ENCODE results near the gene ZNF343. TPM values are rescaled to one million over a fixed set of nuclear protein-coding genes. Genes with fewer than 3 reads are reported as not detected.
A peak's percentile ranks its signal among the peaks of the same experiment; 100 is the strongest.
"Not testable (repeated sequence)": the region's sequence is repeated elsewhere in the genome, so short reads cannot be mapped to it uniquely, and the experiment has no call there.

Gene ZNF343
- total and polyA plus RNA-seq, 4 donors = 4.9 to 14.8 (median 7.1) TPM

- 71 to 80% methylated on average over 10 of the region's 10 CpGs for WGBS, 2 donors
These were observed 20.1 kb upstream of the ZNF343 start for GRCh38 chr20:2528671-2529271.

GRCh38 chr20:2527762-2528161 lies 19.0 kb upstream of the ZNF343 start:
- H3K36me3 ChIP-seq (ENCODE audit: control insufficient read depth in 4 of 4, insufficient read depth in 4 of 4, low read length in 4 of 4) = no peaks in the 10 kb centered on the region
- no peaks in the 10 kb centered on the region for H3K27me3 ChIP-seq (ENCODE audit: control insufficient read depth in 3 of 3, insufficient read depth in 3 of 3, low read length in 2 of 3)
- DNase-seq = no peak
- H3K27ac ChIP-seq (ENCODE audit: low read depth in 1 of 2, low read length in 1 of 2) = no peak overlapping the region
- no peak for TF ChIP-seq CTCF (IDR thresholded peaks at IDR 0.05; ENCODE audit: control extremely low read depth, extremely low read depth)
- no peak for ATAC-seq (ENCODE audit: insufficient read depth, low FRiP score)
- H3K9ac ChIP-seq (ENCODE audit: insufficient read depth in 1 of 2, low read length in 2 of 2) = no peak overlapping the region
- WGBS, 2 donors = 86% methylated on average over 6 of the region's 6 CpGs
- no peak overlapping the region for H3K4me3 ChIP-seq
- H3K4me1 ChIP-seq (ENCODE audit: control insufficient read depth in 5 of 5, insufficient read depth in 5 of 5, low read length in 5 of 5) = peaks cover 0 to 6% (median 0%) of the 10 kb centered on the region in 5 donors
- H3K9me3 ChIP-seq (ENCODE audit: control insufficient read depth in 4 of 4, insufficient read depth in 3 of 4, low read length in 3 of 4) = no peaks in the 10 kb centered on the region

More at GRCh38 chr20:2528671-2529271, 20.1 kb upstream of the ZNF343 start:
- Histone ChIP-seq H3K9ac (ENCODE audit: insufficient read depth in 1 of 2, low read length in 2 of 2) (no peak overlapping the region), H3K9me3 (ENCODE audit: control insufficient read depth in 4 of 4, insufficient read depth in 3 of 4, low read length in 3 of 4) (no peaks in the 10 kb centered on the region), H3K36me3 (ENCODE audit: control insufficient read depth in 4 of 4, insufficient read depth in 4 of 4, low read length in 4 of 4) (no peaks in the 10 kb centered on the region), H3K27me3 (ENCODE audit: control insufficient read depth in 3 of 3, insufficient read depth in 3 of 3, low read length in 2 of 3) (no peaks in the 10 kb centered on the region), H3K4me3 (no peak overlapping the region), H3K4me1 (ENCODE audit: control insufficient read depth in 5 of 5, insufficient read depth in 5 of 5, low read length in 5 of 5) (peaks cover 0 to 6% (median 0%) of the 10 kb centered on the region in 5 donors), H3K27ac (ENCODE audit: low read depth in 1 of 2, low read length in 1 of 2) (no peak overlapping the region)
- ATAC-seq (ENCODE audit: insufficient read depth, low FRiP score) (no peak), DNase-seq (no peak)
- no peak for TF ChIP-seq CTCF (IDR thresholded peaks at IDR 0.05; ENCODE audit: control extremely low read depth, extremely low read depth)

GRCh38 chr20:2526218-2526583 lies 17.5 kb upstream of the ZNF343 start:
- H3K4me3 ChIP-seq; DNase-seq; H3K27me3 ChIP-seq (ENCODE audit: control insufficient read depth in 3 of 3, insufficient read depth in 3 of 3, low read length in 2 of 3); H3K27ac ChIP-seq (ENCODE audit: low read depth in 1 of 2, low read length in 1 of 2); ATAC-seq (ENCODE audit: insufficient read depth, low FRiP score); H3K9me3 ChIP-seq (ENCODE audit: control insufficient read depth in 4 of 4, insufficient read depth in 3 of 4, low read length in 3 of 4); H3K4me1 ChIP-seq (ENCODE audit: control insufficient read depth in 5 of 5, insufficient read depth in 5 of 5, low read length in 5 of 5); H3K9ac ChIP-seq (ENCODE audit: insufficient read depth in 1 of 2, low read length in 2 of 2); H3K36me3 ChIP-seq (ENCODE audit: control insufficient read depth in 4 of 4, insufficient read depth in 4 of 4, low read length in 4 of 4): not testable (repeated sequence)
- WGBS, 2 donors = 96 to 99% methylated on average over 5 of the region's 5 CpGs

GRCh38 chr20:2524709-2525506 lies 16.2 kb upstream of the ZNF343 start:
- Histone ChIP-seq H3K9me3 (ENCODE audit: control insufficient read depth in 4 of 4, insufficient read depth in 3 of 4, low read length in 3 of 4) (no peaks in the 10 kb centered on the region), H3K4me1 (ENCODE audit: control insufficient read depth in 5 of 5, insufficient read depth in 5 of 5, low read length in 5 of 5) (peaks cover 0 to 6% (median 0%) of the 10 kb centered on the region in 5 donors), H3K4me3 (peak overlapping the region; percentile 68), H3K9ac (ENCODE audit: insufficient read depth in 1 of 2, low read length in 2 of 2) (peak overlapping the region; percentile 73 to 87), H3K27ac (ENCODE audit: low read depth in 1 of 2, low read length in 1 of 2) (peak overlapping the region; percentile 88 to 93), H3K36me3 (ENCODE audit: control insufficient read depth in 4 of 4, insufficient read depth in 4 of 4, low read length in 4 of 4) (no peaks in the 10 kb centered on the region), H3K27me3 (ENCODE audit: control insufficient read depth in 3 of 3, insufficient read depth in 3 of 3, low read length in 2 of 3) (no peaks in the 10 kb centered on the region)
- 1% methylated on average over 64 of the region's 64 CpGs for WGBS, 2 donors
- TF ChIP-seq CTCF (IDR thresholded peaks at IDR 0.05; ENCODE audit: control extremely low read depth, extremely low read depth) = no peak
- peak; percentile 54 for ATAC-seq (ENCODE audit: insufficient read depth, low FRiP score)
- peak; percentile 75 to 86 (median 78) for DNase-seq
